A549 (cell line): ENCODE measurements around the gene ATOX1.
A peak's percentile ranks its signal among the peaks of the same experiment; 100 is the strongest.

Experiments
- CBX8 ChIP-seq: fragments of 200-600 bp; sonication (generic); IDR thresholded peaks from 2 replicates; pipeline ENCODE4 v1.6.1; 2016
- CEBPB ChIP-seq, 2 experiments: fragments of >200 bp in 1 of 2; sonication (Bioruptor Twin) in 1 of 2; formaldehyde crosslinking in 1 of 2; IDR thresholded peaks; 2 replicates each; pipeline ENCODE4 v1.6.1; 2012 to 2016
- CHD4 ChIP-seq: fragments of 200-600 bp; sonication (generic); IDR thresholded peaks from 2 replicates; pipeline ENCODE4 v1.6.1; 2016; ENCODE audit warnings: antibody characterized with exemption, mild to moderate bottlenecking, borderline replicate concordance
- EP300 ChIP-seq, 2 experiments: fragments of >200 bp; sonication (Bioruptor Twin); formaldehyde crosslinking; IDR thresholded peaks; 2 replicates in 1 of 2; 3 replicates in 1 of 2; pipeline ENCODE4 v1.6.1; 2016 to 2017
- GATA3 ChIP-seq: IDR thresholded peaks from 2 replicates; pipeline ENCODE4 v1.6.1; 2012; ENCODE audit warnings: borderline replicate concordance
- JUNB ChIP-seq: fragments of >200 bp; sonication (Bioruptor Twin); formaldehyde crosslinking; IDR thresholded peaks from 2 replicates; pipeline ENCODE4 v1.6.1; 2016
- POLR2A ChIP-seq: IDR thresholded peaks from 2 replicates; pipeline ENCODE4 v1.6.1; 2012; ENCODE audit warnings: mild to moderate bottlenecking, low read length
- RCOR1 ChIP-seq: fragments of 150-350 bp; IDR thresholded peaks from 2 replicates; pipeline ENCODE4 v1.6.1; 2014; ENCODE audit warnings: antibody characterized with exemption, low read length, low read depth
- RNF2 ChIP-seq: fragments of 200-600 bp; sonication (generic); IDR thresholded peaks from 2 replicates; pipeline ENCODE4 v1.6.1; 2016; ENCODE audit warnings: low read depth, mild to moderate bottlenecking, antibody characterized with exemption, moderate library complexity, borderline replicate concordance
- SMC3 ChIP-seq: fragments of >200 bp; sonication (Bioruptor Twin); formaldehyde crosslinking; IDR thresholded peaks from 3 replicates; pipeline ENCODE4 v1.6.1; 2018; ENCODE audit warnings: inconsistent platforms
- TF ChIP-seq, protein P1 (sequence below): fragments of >200 bp; sonication (Bioruptor Twin); formaldehyde crosslinking; IDR thresholded peaks from 3 replicates; pipeline ENCODE4 v1.5.1; 2016
- TF ChIP-seq, protein P2 (sequence below): IDR thresholded peaks from 2 replicates; pipeline ENCODE4 v1.6.1; 2012
- TF ChIP-seq, protein P3 (sequence below): fragments of 450-650 bp; IDR thresholded peaks from 2 replicates; pipeline ENCODE4 v1.6.1; 2014; ENCODE audit warnings: antibody characterized with exemption
- TF ChIP-seq, protein P4 (sequence below): fragments of 200-600 bp; sonication (generic); IDR thresholded peaks from 2 replicates; pipeline ENCODE4 v1.6.1; 2016; ENCODE audit warnings: antibody characterized with exemption, mild to moderate bottlenecking, moderate library complexity

- TF ChIP-seq, protein P1, sequence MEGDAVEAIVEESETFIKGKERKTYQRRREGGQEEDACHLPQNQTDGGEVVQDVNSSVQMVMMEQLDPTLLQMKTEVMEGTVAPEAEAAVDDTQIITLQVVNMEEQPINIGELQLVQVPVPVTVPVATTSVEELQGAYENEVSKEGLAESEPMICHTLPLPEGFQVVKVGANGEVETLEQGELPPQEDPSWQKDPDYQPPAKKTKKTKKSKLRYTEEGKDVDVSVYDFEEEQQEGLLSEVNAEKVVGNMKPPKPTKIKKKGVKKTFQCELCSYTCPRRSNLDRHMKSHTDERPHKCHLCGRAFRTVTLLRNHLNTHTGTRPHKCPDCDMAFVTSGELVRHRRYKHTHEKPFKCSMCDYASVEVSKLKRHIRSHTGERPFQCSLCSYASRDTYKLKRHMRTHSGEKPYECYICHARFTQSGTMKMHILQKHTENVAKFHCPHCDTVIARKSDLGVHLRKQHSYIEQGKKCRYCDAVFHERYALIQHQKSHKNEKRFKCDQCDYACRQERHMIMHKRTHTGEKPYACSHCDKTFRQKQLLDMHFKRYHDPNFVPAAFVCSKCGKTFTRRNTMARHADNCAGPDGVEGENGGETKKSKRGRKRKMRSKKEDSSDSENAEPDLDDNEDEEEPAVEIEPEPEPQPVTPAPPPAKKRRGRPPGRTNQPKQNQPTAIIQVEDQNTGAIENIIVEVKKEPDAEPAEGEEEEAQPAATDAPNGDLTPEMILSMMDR: no peak
- peak; percentile 26; the same call in 1 of the 2 replicates for TF ChIP-seq GATA3
- TF ChIP-seq POLR2A: no peak
- TF ChIP-seq, protein P2, sequence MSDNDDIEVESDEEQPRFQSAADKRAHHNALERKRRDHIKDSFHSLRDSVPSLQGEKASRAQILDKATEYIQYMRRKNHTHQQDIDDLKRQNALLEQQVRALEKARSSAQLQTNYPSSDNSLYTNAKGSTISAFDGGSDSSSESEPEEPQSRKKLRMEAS: peak; percentile 58
- no peak for TF ChIP-seq CEBPB (IDR thresholded peaks at IDR 0.05)
- TF ChIP-seq JUNB: 0 out of 2 replicates have a peak, but pooled peaks have one; percentile 23
- TF ChIP-seq SMC3: no peak
- TF ChIP-seq CHD4: no peak
- TF ChIP-seq, protein P3, sequence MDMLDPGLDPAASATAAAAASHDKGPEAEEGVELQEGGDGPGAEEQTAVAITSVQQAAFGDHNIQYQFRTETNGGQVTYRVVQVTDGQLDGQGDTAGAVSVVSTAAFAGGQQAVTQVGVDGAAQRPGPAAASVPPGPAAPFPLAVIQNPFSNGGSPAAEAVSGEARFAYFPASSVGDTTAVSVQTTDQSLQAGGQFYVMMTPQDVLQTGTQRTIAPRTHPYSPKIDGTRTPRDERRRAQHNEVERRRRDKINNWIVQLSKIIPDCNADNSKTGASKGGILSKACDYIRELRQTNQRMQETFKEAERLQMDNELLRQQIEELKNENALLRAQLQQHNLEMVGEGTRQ: no peak
- no peak for TF ChIP-seq RCOR1
- TF ChIP-seq, protein P4, sequence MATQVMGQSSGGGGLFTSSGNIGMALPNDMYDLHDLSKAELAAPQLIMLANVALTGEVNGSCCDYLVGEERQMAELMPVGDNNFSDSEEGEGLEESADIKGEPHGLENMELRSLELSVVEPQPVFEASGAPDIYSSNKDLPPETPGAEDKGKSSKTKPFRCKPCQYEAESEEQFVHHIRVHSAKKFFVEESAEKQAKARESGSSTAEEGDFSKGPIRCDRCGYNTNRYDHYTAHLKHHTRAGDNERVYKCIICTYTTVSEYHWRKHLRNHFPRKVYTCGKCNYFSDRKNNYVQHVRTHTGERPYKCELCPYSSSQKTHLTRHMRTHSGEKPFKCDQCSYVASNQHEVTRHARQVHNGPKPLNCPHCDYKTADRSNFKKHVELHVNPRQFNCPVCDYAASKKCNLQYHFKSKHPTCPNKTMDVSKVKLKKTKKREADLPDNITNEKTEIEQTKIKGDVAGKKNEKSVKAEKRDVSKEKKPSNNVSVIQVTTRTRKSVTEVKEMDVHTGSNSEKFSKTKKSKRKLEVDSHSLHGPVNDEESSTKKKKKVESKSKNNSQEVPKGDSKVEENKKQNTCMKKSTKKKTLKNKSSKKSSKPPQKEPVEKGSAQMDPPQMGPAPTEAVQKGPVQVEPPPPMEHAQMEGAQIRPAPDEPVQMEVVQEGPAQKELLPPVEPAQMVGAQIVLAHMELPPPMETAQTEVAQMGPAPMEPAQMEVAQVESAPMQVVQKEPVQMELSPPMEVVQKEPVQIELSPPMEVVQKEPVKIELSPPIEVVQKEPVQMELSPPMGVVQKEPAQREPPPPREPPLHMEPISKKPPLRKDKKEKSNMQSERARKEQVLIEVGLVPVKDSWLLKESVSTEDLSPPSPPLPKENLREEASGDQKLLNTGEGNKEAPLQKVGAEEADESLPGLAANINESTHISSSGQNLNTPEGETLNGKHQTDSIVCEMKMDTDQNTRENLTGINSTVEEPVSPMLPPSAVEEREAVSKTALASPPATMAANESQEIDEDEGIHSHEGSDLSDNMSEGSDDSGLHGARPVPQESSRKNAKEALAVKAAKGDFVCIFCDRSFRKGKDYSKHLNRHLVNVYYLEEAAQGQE: no peak
- TF ChIP-seq EP300 (IDR thresholded peaks at IDR 0.05): no peak
- no peak for TF ChIP-seq CBX8
- TF ChIP-seq RNF2: no peak
Observed at GRCh38 chr5:151699071-151699901, 59.1 kb downstream of the ATOX1 start.
